GM12878 (cell line): ENCODE results near the gene ANGEL1. TPM values are rescaled to one million over a fixed set of nuclear protein-coding genes. Genes with fewer than 3 reads are reported as not detected.

Source experiments
- MTA2 ChIP-seq: fragments of 450-650 bp; IDR thresholded peaks from 2 replicates; pipeline ENCODE4 v1.6.1; 2016; ENCODE audit warnings: low read depth, mild to moderate bottlenecking, moderate library complexity
- NKRF ChIP-seq: fragments of 450-650 bp; conservative IDR thresholded peaks from 2 replicates; pipeline ENCODE4 v1.6.1; 2017; ENCODE audit warnings: mild to moderate bottlenecking, moderate library complexity
- POLR2AphosphoS5 ChIP-seq: IDR thresholded peaks from 2 replicates; pipeline ENCODE4 v1.6.1; 2011; ENCODE audit warnings: mild to moderate bottlenecking, low read length, inconsistent platforms
- RAD21 ChIP-seq: IDR thresholded peaks from 2 replicates; pipeline ENCODE4 v1.6.1; 2011; ENCODE audit warnings: mild to moderate bottlenecking, low read depth, low read length, moderate library complexity; ENCODE audit not compliant: insufficient read depth
- ZNF217 ChIP-seq: fragments of 450-650 bp; IDR thresholded peaks from 2 replicates; pipeline ENCODE4 v1.6.1; 2017; ENCODE audit warnings: antibody characterized with exemption, mild to moderate bottlenecking
- polyA plus RNA-seq, 11 experiments: library from polyadenylated mRNA; depleted of rRNA in 4 of 11; unstranded in 6 of 11; stranded (reverse) in 5 of 11; fragments of >200 nt; fragmentation: Nextera tagmentation in 4 of 11; fragmentation: Illumina TruSeq in 1 of 11; extraction: Ambion mirVana in 4 of 11; extraction: Trizol in 1 of 11; gene quantifications; 1 replicate in 1 of 11; 2 replicates in 10 of 11; pipeline versions ENCODE4 v1.2.1 to v1.2.3, GENCODE V29; 2011 to 2016; ENCODE audit warnings: inconsistent platforms in 2 of 11, missing spikeins in 2 of 11, low read depth in 1 of 11
- total RNA-seq, 4 experiments: library from RNA; depleted of rRNA in 3 of 4; stranded (reverse); fragments of >200 nt in 3 of 4; fragmentation: Illumina TruSeq in 1 of 4; extraction: Trizol in 1 of 4; gene quantifications; 2 replicates each; pipeline versions ENCODE4 v1.2.1 to v1.2.3, GENCODE V29; 2013 to 2021
- TF ChIP-seq, protein P1 (sequence below): IDR thresholded peaks from 2 replicates; pipeline ENCODE4 v1.6.1; 2011; ENCODE audit warnings: borderline replicate concordance, low read depth, mild to moderate bottlenecking, moderate library complexity, low read length; ENCODE audit not compliant: insufficient read depth, poor library complexity, severe bottlenecking

ANGEL1 gene
- total and polyA plus RNA-seq, 10 of the 15 experiments (the other 5 are each of a cell fraction or from before 2014, with no cell fraction given), result 1.7 to 29.7 (median 12.3) TPM

GRCh38 chr14:76773956-76774820 lies 38.5 kb downstream of the ANGEL1 start (continued):
- TF ChIP-seq NKRF, result no peak
- TF ChIP-seq ZNF217, result no peak
- no peak for TF ChIP-seq MTA2
- TF ChIP-seq RAD21, result no peak
- TF ChIP-seq, protein P1, sequence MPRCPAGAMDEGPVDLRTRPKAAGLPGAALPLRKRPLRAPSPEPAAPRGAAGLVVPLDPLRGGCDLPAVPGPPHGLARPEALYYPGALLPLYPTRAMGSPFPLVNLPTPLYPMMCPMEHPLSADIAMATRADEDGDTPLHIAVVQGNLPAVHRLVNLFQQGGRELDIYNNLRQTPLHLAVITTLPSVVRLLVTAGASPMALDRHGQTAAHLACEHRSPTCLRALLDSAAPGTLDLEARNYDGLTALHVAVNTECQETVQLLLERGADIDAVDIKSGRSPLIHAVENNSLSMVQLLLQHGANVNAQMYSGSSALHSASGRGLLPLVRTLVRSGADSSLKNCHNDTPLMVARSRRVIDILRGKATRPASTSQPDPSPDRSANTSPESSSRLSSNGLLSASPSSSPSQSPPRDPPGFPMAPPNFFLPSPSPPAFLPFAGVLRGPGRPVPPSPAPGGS, result no peak
- no peak for TF ChIP-seq POLR2AphosphoS5
